SK-N-SH treated with all-trans-retinoic acid at 6 μM for 48 hours (cell line): ENCODE data around the gene FNDC4.
A peak's percentile ranks its signal among the peaks of the same experiment; 100 is the strongest.

Experiments used
- ATAC-seq: fragments of 200-7000 bp; cut with Tn5 transposase; 3 replicates; pipeline ENCODE4 v1.9.1; 2020; ENCODE audit warnings: mild to moderate bottlenecking, moderate library complexity
- BACH2 ChIP-seq: fragments of 250-450 bp; sonication (Bioruptor Pico); IDR thresholded peaks from 2 replicates; pipeline ENCODE4 v1.9.0; 2021; ENCODE audit warnings: mild to moderate bottlenecking, borderline replicate concordance
- CSDC2 ChIP-seq: fragments of 250-450 bp; sonication (Bioruptor Pico); IDR thresholded peaks from 2 replicates; pipeline ENCODE4 v1.5.0; 2020; ENCODE audit warnings: mild to moderate bottlenecking, moderate library complexity
- ESRRG ChIP-seq: fragments of 250-450 bp; sonication (Bioruptor Pico); IDR thresholded peaks from 2 replicates; pipeline ENCODE4 v1.6.1; 2021; ENCODE audit warnings: mild to moderate bottlenecking
- GLIS3 ChIP-seq: fragments of 250-450 bp; sonication (Bioruptor Pico); IDR thresholded peaks from 2 replicates; pipeline ENCODE4 v1.5.0; 2020; ENCODE audit warnings: mild to moderate bottlenecking, moderate library complexity
- OSR1 ChIP-seq: fragments of 250-450 bp; sonication (Bioruptor Pico); IDR thresholded peaks from 2 replicates; pipeline ENCODE4 v1.8.0; 2022; ENCODE audit warnings: moderate library complexity, mild to moderate bottlenecking, inconsistent platforms
- PATZ1 ChIP-seq: fragments of 250-450 bp; sonication (Bioruptor Pico); IDR thresholded peaks from 2 replicates; pipeline ENCODE4 v1.8.0; 2020; ENCODE audit warnings: mild to moderate bottlenecking, moderate library complexity, borderline replicate concordance
- POU6F1 ChIP-seq: fragments of 250-450 bp; sonication (Bioruptor Pico); IDR thresholded peaks from 2 replicates; pipeline ENCODE4 v1.8.0; 2021; ENCODE audit warnings: low read depth, mild to moderate bottlenecking, moderate library complexity, borderline replicate concordance
- PPARA ChIP-seq: fragments of 250-450 bp; sonication (Bioruptor Pico); IDR thresholded peaks from 2 replicates; pipeline ENCODE4 v1.5.0; 2020; ENCODE audit warnings: mild to moderate bottlenecking, borderline replicate concordance
- RARB ChIP-seq: fragments of 250-450 bp; sonication (Bioruptor Pico); IDR thresholded peaks from 2 replicates; pipeline ENCODE4 v1.8.0; 2021; ENCODE audit warnings: mild to moderate bottlenecking, moderate library complexity
- SNAI2 ChIP-seq: fragments of 250-450 bp; sonication (Bioruptor Pico); IDR thresholded peaks from 2 replicates; pipeline ENCODE4 v1.5.0; 2020; ENCODE audit warnings: mild to moderate bottlenecking, moderate library complexity
- TCF4 ChIP-seq: fragments of 250-450 bp; sonication (Bioruptor Pico); IDR thresholded peaks from 2 replicates; pipeline ENCODE4 v1.8.0; 2021; ENCODE audit warnings: mild to moderate bottlenecking, moderate library complexity, borderline replicate concordance
- TOX ChIP-seq: fragments of 250-450 bp; sonication (Bioruptor Pico); IDR thresholded peaks from 2 replicates; pipeline ENCODE4 v1.8.0; 2021; ENCODE audit warnings: mild to moderate bottlenecking, moderate library complexity, borderline replicate concordance
- ZC3H10 ChIP-seq: fragments of 250-450 bp; sonication (Bioruptor Pico); IDR thresholded peaks from 2 replicates; pipeline ENCODE4 v1.5.1; 2021; ENCODE audit warnings: mild to moderate bottlenecking, moderate library complexity
- ZFP3 ChIP-seq: fragments of 250-450 bp; sonication (Bioruptor Pico); IDR thresholded peaks from 2 replicates; pipeline ENCODE4 v1.5.0; 2020; ENCODE audit warnings: mild to moderate bottlenecking, moderate library complexity
- ZFP30 ChIP-seq: fragments of 450-650 bp; formaldehyde crosslinking; IDR thresholded peaks from 2 replicates; pipeline ENCODE4 v1.5.0; 2022; ENCODE audit warnings: mild to moderate bottlenecking, moderate library complexity
- ZNF565 ChIP-seq: fragments of 450-650 bp; formaldehyde crosslinking; conservative IDR thresholded peaks from 2 replicates; pipeline ENCODE4 v1.5.0; 2020; ENCODE audit warnings: low read depth, mild to moderate bottlenecking, moderate library complexity
- ZNF70 ChIP-seq: fragments of 450-650 bp; formaldehyde crosslinking; IDR thresholded peaks from 2 replicates; pipeline ENCODE4 v1.5.0; 2020; ENCODE audit warnings: mild to moderate bottlenecking, moderate library complexity
- TF ChIP-seq, protein P1 (sequence below): fragments of 250-450 bp; sonication (Bioruptor Pico); IDR thresholded peaks from 2 replicates; pipeline ENCODE4 v1.5.0; 2020; ENCODE audit warnings: mild to moderate bottlenecking, moderate library complexity
- TF ChIP-seq, protein P2 (sequence below): fragments of 250-450 bp; sonication (Bioruptor Pico); IDR thresholded peaks from 2 replicates; pipeline ENCODE4 v1.5.1; 2020; ENCODE audit warnings: low read depth, mild to moderate bottlenecking, moderate library complexity

Gene FNDC4

DNA sequence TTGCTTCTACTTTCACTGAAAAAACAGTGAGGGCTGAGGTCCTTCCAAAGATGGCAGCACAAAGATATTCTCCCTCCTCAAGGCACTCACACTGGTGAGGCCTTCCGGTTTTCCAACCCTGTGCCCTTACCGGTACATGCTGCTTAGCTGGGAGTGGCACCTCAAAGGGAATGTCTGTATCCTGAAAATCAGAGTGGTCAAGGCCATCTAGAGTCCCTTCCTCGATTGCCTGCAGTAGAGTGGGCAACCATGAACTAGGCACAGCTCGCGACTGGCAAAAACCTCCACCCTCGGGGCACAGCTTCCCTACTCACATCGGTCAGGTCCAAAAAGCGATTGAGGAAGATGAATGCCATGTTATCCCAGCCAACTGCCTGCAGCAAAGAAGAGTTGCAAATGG is 49.4 kb downstream of the FNDC4 start:
- no peak for ATAC-seq
- TF ChIP-seq SNAI2 (CRISPR knock-in tag) (no peak), ZC3H10 (CRISPR knock-in tag) (no peak), BACH2 (CRISPR knock-in tag) (no peak), PPARA (CRISPR knock-in tag) (no peak), TOX (CRISPR knock-in tag) (no peak)
- TF ChIP-seq, protein P1, sequence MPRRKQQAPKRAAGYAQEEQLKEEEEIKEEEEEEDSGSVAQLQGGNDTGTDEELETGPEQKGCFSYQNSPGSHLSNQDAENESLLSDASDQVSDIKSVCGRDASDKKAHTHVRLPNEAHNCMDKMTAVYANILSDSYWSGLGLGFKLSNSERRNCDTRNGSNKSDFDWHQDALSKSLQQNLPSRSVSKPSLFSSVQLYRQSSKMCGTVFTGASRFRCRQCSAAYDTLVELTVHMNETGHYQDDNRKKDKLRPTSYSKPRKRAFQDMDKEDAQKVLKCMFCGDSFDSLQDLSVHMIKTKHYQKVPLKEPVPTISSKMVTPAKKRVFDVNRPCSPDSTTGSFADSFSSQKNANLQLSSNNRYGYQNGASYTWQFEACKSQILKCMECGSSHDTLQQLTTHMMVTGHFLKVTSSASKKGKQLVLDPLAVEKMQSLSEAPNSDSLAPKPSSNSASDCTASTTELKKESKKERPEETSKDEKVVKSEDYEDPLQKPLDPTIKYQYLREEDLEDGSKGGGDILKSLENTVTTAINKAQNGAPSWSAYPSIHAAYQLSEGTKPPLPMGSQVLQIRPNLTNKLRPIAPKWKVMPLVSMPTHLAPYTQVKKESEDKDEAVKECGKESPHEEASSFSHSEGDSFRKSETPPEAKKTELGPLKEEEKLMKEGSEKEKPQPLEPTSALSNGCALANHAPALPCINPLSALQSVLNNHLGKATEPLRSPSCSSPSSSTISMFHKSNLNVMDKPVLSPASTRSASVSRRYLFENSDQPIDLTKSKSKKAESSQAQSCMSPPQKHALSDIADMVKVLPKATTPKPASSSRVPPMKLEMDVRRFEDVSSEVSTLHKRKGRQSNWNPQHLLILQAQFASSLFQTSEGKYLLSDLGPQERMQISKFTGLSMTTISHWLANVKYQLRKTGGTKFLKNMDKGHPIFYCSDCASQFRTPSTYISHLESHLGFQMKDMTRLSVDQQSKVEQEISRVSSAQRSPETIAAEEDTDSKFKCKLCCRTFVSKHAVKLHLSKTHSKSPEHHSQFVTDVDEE (CRISPR knock-in tag) = no peak

DNA sequence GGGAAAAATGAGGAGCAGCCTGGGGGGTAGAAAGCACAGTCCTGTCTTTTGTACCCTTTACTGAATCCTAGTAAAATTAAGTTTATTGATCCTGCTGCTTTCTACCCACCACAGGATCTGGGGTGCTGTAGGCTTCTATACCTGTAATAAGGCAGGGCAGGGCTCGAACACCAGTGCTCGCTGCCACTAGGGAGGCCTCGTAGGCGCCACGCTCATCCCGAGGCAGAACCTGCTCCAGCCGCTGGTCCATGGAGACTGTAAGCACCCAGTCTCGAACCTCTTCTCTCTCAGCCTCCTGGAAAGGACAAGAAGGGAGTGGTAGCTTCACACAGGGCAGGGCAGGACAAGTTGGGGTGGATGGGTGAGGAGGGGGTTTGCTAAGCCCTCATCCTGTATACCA is 49.8 kb downstream of the FNDC4 start:
- TF ChIP-seq ZFP3 (CRISPR knock-in tag) = no peak
- no peak for TF ChIP-seq ZC3H10 (CRISPR knock-in tag)
- TF ChIP-seq, protein P2, sequence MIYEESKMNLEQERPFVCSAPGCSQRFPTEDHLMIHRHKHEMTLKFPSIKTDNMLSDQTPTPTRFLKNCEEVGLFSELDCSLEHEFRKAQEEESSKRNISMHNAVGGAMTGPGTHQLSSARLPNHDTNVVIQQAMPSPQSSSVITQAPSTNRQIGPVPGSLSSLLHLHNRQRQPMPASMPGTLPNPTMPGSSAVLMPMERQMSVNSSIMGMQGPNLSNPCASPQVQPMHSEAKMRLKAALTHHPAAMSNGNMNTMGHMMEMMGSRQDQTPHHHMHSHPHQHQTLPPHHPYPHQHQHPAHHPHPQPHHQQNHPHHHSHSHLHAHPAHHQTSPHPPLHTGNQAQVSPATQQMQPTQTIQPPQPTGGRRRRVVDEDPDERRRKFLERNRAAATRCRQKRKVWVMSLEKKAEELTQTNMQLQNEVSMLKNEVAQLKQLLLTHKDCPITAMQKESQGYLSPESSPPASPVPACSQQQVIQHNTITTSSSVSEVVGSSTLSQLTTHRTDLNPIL (CRISPR knock-in tag) = no peak
- TF ChIP-seq TOX (CRISPR knock-in tag) = no peak
- no peak for TF ChIP-seq CSDC2
- TF ChIP-seq ZNF70 (CRISPR knock-in tag) = no peak
- TF ChIP-seq OSR1 (CRISPR knock-in tag) = no peak
- no peak for TF ChIP-seq GLIS3 (CRISPR knock-in tag)
- no peak for TF ChIP-seq POU6F1 (CRISPR knock-in tag)
- TF ChIP-seq, protein P1 (CRISPR knock-in tag) = no peak
- no peak for TF ChIP-seq BACH2 (CRISPR knock-in tag)
- no peak for TF ChIP-seq ZFP30
- TF ChIP-seq PATZ1 (CRISPR knock-in tag) = no peak
- no peak for TF ChIP-seq ZNF565 (CRISPR knock-in tag)
- no peak for TF ChIP-seq TCF4 (CRISPR knock-in tag)
- TF ChIP-seq SNAI2 (CRISPR knock-in tag) = no peak
- TF ChIP-seq RARB = no peak
- ATAC-seq = no peak

DNA sequence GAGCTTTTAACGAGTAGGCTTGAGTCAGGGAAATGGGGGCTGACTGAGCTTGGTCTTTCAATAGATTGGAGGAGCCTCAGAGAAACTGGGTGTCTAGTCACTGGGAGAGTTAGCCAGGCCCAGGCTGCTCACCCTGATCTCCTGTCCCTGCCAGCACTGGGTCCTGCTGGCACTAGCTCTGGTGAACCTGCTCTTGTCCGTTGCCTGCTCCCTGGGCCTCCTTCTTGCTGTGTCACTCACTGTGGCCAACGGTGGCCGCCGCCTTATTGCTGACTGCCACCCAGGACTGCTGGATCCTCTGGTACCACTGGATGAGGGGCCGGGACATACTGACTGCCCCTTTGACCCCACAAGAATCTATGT is 52.1 kb downstream of the FNDC4 start:
- ATAC-seq = peak; percentile 13
- TF ChIP-seq ZFP3 (CRISPR knock-in tag) (no peak), RARB (no peak), BACH2 (CRISPR knock-in tag) (no peak), SNAI2 (CRISPR knock-in tag) (no peak), TCF4 (CRISPR knock-in tag) (no peak), OSR1 (CRISPR knock-in tag) (no peak), ZC3H10 (CRISPR knock-in tag) (no peak), ESRRG (CRISPR knock-in tag) (no peak)
